GM12878 (cell line): ENCODE measurements around the gene CMBL. TPM values are rescaled to one million over a fixed set of nuclear protein-coding genes. Genes with fewer than 3 reads are reported as not detected.

Source experiments
- ATAC-seq: fragments of 200-7000 bp; cut with Tn5 transposase; 3 replicates; pipeline ENCODE4 v1.9.1; 2020; ENCODE audit warnings: mild to moderate bottlenecking, moderate library complexity
- BruUV-seq: library from RNA; stranded (reverse); fragments of 400-500 nt; replicated peaks from 2 replicates; lab custom pipeline; 2021; lab: Mats Ljungman, UMichigan
- CTCF ChIA-PET: fragments of 300-600 bp; sonication (Branson Sonifier 250); formaldehyde crosslinking; extraction: SDS; loops from one replicate; lab custom pipeline; 2021; ENCODE audit warnings: inconsistent platforms; lab: Yijun Ruan, JAX
- POLR2A ChIA-PET: fragments of 350-600 bp; formaldehyde crosslinking; extraction: SDS; loops from one replicate; lab custom pipeline; 2021; ENCODE audit warnings: inconsistent platforms; lab: Charles Lee
- RAD21 ChIA-PET: fragments of 300-600 bp; sonication (Branson Sonifier 250); formaldehyde crosslinking; loops from one replicate; lab custom pipeline; 2023; ENCODE audit warnings: antibody characterized with exemption; ENCODE audit not compliant: unreplicated experiment; lab: Charles Lee
- SMC1A ChIA-PET: fragments of 300-600 bp; sonication (Branson Sonifier 250); formaldehyde crosslinking; loops from one replicate; lab custom pipeline; 2023; ENCODE audit not compliant: unreplicated experiment, uncharacterized antibody; lab: Charles Lee
- DNase-seq: peaks from one replicate; pipeline ENCODE4 v3.0.0-alpha.2; 2011; ENCODE audit warnings: low read depth, low spot score
- FAIRE-seq: peaks from 3 replicates; lab custom pipeline; 2011; peaks lifted over from hg19 to GRCh38; lab: Jason Lieb, UNC
- H2AFZ ChIP-seq: 2 replicates; pipeline ENCODE4 v1.6.0; 2011; ENCODE audit warnings: low read depth, low read length, control low read depth; ENCODE audit not compliant: control insufficient read depth
- H3K27ac ChIP-seq: 2 replicates; pipeline ENCODE4 v1.5.1; 2011; ENCODE audit warnings: control low read depth; ENCODE audit not compliant: control insufficient read depth, insufficient read depth
- H3K27me3 ChIP-seq, 2 experiments: replicated peaks in 1 of 2; 2 replicates each; pipeline versions ENCODE4 v1.6.0 to v1.6.1; 2011; ENCODE audit warnings: low read length in 1 of 2; ENCODE audit not compliant: control insufficient read depth in 2 of 2, insufficient read depth in 2 of 2
- H3K36me3 ChIP-seq, 2 experiments: 2 replicates each; pipeline ENCODE4 v1.5.1; 2011; ENCODE audit warnings: low read length in 1 of 2; ENCODE audit not compliant: control insufficient read depth in 2 of 2, insufficient read depth in 2 of 2
- H3K4me1 ChIP-seq: 2 replicates; pipeline ENCODE4 v1.6.1; 2011; ENCODE audit warnings: mild to moderate bottlenecking, low read length, moderate library complexity, mixed read lengths; ENCODE audit not compliant: control insufficient read depth, insufficient read depth
- H3K4me2 ChIP-seq: 2 replicates; pipeline ENCODE4 v1.6.0; 2011; ENCODE audit warnings: control low read depth; ENCODE audit not compliant: control insufficient read depth, insufficient read depth
- H3K4me3 ChIP-seq: fragments of 200-600 bp; sonication (generic); 2 replicates; pipeline ENCODE4 v1.5.1; 2016
- H3K79me2 ChIP-seq: 2 replicates; pipeline ENCODE4 v1.6.0; 2011; ENCODE audit warnings: low read length; ENCODE audit not compliant: control insufficient read depth, insufficient read depth
- H3K9ac ChIP-seq: 2 replicates; pipeline ENCODE4 v1.8.0; 2011; ENCODE audit warnings: low read length, control low read depth, mixed read lengths; ENCODE audit not compliant: control insufficient read depth, insufficient read depth
- H3K9me3 ChIP-seq: replicated peaks from 3 replicates; pipeline ENCODE4 v1.5.1; 2011; ENCODE audit warnings: mild to moderate bottlenecking, low read length; ENCODE audit not compliant: control insufficient read depth, insufficient read depth
- H4K20me1 ChIP-seq: 2 replicates; pipeline ENCODE4 v1.6.0; 2011; ENCODE audit not compliant: control insufficient read depth, insufficient read depth
- NR2C1 ChIP-seq: fragments of 450-650 bp; IDR thresholded peaks from 2 replicates; pipeline ENCODE4 v1.6.1; 2017; ENCODE audit warnings: antibody characterized with exemption, mild to moderate bottlenecking, moderate library complexity
- NR2C2 ChIP-seq: IDR thresholded peaks from 2 replicates; pipeline ENCODE4 v1.6.1; 2011; ENCODE audit warnings: borderline replicate concordance, low read depth; ENCODE audit not compliant: control insufficient read depth, insufficient read length
- PML ChIP-seq: IDR thresholded peaks from 2 replicates; pipeline ENCODE4 v1.6.1; 2012; ENCODE audit warnings: low read length, inconsistent platforms
- REST ChIP-seq: IDR thresholded peaks from 2 replicates; pipeline ENCODE4 v1.6.1; 2012; ENCODE audit warnings: mild to moderate bottlenecking, low read depth, low read length
- USF2 ChIP-seq: IDR thresholded peaks from 2 replicates; pipeline ENCODE4 v1.6.1; 2011; ENCODE audit warnings: low read depth, low read length, improper control_type of control experiment, borderline replicate concordance
- WGBS: methylation state at CpG from one replicate; pipeline ENCODE4 v1.1.6; 2016; ENCODE audit warnings: low lambda C conversion rate; ENCODE audit not compliant: insufficient replicate concordance, insufficient coverage; ENCODE audit errors: missing lambda C conversion rate; 5-methylcytosine and 5-hydroxymethylcytosine counted together
- in situ Hi-C: fragments of 300-500 bp; cut with MboI; formaldehyde crosslinking; loops from 9 replicates; pipeline ENCODE4 v1.14.3; 2018; ENCODE audit warnings: mixed read lengths
- intact Hi-C: fragments of 100-400 bp; cut with micrococcal nuclease; formaldehyde crosslinking; loops from one replicate; pipeline ENCODE4 v1.14.2; 2022; ENCODE audit not compliant: unreplicated experiment
- polyA plus RNA-seq, 11 experiments: library from polyadenylated mRNA; depleted of rRNA in 4 of 11; unstranded in 6 of 11; stranded (reverse) in 5 of 11; fragments of >200 nt; fragmentation: Nextera tagmentation in 4 of 11; fragmentation: Illumina TruSeq in 1 of 11; extraction: Ambion mirVana in 4 of 11; extraction: Trizol in 1 of 11; gene quantifications; 1 replicate in 1 of 11; 2 replicates in 10 of 11; pipeline versions ENCODE4 v1.2.1 to v1.2.3, GENCODE V29; 2011 to 2016; ENCODE audit warnings: inconsistent platforms in 2 of 11, missing spikeins in 2 of 11, low read depth in 1 of 11
- total RNA-seq, 4 experiments: library from RNA; depleted of rRNA in 3 of 4; stranded (reverse); fragments of >200 nt in 3 of 4; fragmentation: Illumina TruSeq in 1 of 4; extraction: Trizol in 1 of 4; gene quantifications; 2 replicates each; pipeline versions ENCODE4 v1.2.1 to v1.2.3, GENCODE V29; 2013 to 2021

CMBL gene
- total and polyA plus RNA-seq, 10 of the 15 experiments (the other 5 are each of a cell fraction or from before 2014, with no cell fraction given): 1.8 to 15.6 (median 7.5) TPM

- no peaks in the 10 kb centered on the region for H3K9me3 ChIP-seq
- no peak overlapping the region for H2AFZ ChIP-seq
- 89% methylated on average over 9 of the region's 9 CpGs for WGBS
- ATAC-seq (no peak), FAIRE-seq (no peak), DNase-seq (no peak)
- H3K4me1 ChIP-seq: no peaks in the 10 kb centered on the region
- ChIA-PET POLR2A (no interaction called here), RAD21 (no interaction called here), SMC1A (no interaction called here), CTCF (no interaction called here)
- peaks cover 35 to 61% of the 10 kb centered on the region in 2 experiments for H3K36me3 ChIP-seq
- H3K9ac ChIP-seq: no peak overlapping the region
- no peaks in the 10 kb centered on the region for H3K27me3 ChIP-seq
- intact Hi-C loops (no loop called here), in situ Hi-C loops (no loop called here)
- no peak for TF ChIP-seq REST
- no peak for TF ChIP-seq NR2C1
- no peak for TF ChIP-seq NR2C2
- TF ChIP-seq USF2: no peak
- TF ChIP-seq PML: no peak
- H3K4me2 ChIP-seq: no peak overlapping the region
- 0 out of 2 replicates have a peak, but pooled peaks cover 2% of the 10 kb centered on the region for H4K20me1 ChIP-seq
- H3K4me3 ChIP-seq: no peak overlapping the region
- BruUV-seq: no TSS peak
- no peak overlapping the region for H3K27ac ChIP-seq
- peaks cover 2% of the 10 kb centered on the region for H3K79me2 ChIP-seq
Measured at GRCh38 chr5:10261065-10261464, 46.6 kb downstream of the CMBL start.
